Nephron (organoid): Measurements from ENCODE around the gene ALK.

Experiments
- H3K27ac Mint-ChIP-seq, 3 experiments: 2 replicates each; pipeline ENCODE4 v1.8.0; 2020; ENCODE audit warnings: mixed read lengths in 3 of 3, mild to moderate bottlenecking in 2 of 3, moderate library complexity in 1 of 3
- H3K27me3 Mint-ChIP-seq: 2 replicates; pipeline ENCODE4 v1.8.0; 2021; ENCODE audit warnings: low read depth, mild to moderate bottlenecking, moderate library complexity, mixed read lengths
- H3K36me3 Mint-ChIP-seq: 2 replicates; pipeline ENCODE4 v1.8.0; 2020; ENCODE audit warnings: low read depth, mixed read lengths
- H3K4me1 Mint-ChIP-seq: 2 replicates; pipeline ENCODE4 v1.8.0; 2020; ENCODE audit warnings: mixed read lengths
- H3K4me3 Mint-ChIP-seq, 3 experiments: 2 replicates each; pipeline ENCODE4 v1.8.0; 2020; ENCODE audit warnings: mild to moderate bottlenecking in 3 of 3, mixed read lengths in 3 of 3, moderate library complexity in 2 of 3
- H3K9me3 Mint-ChIP-seq: 2 replicates; pipeline ENCODE4 v1.8.0; 2020; ENCODE audit warnings: mixed read lengths
- TF ChIP-seq, protein P1 (sequence below), 3 experiments: fragments of 200-600 bp; sonication (generic); IDR thresholded peaks; one replicate each; pipeline ENCODE4 v1.5.0; 2021; ENCODE audit warnings: antibody characterized with exemption in 3 of 3; ENCODE audit not compliant: unreplicated experiment in 3 of 3

The ALK gene

GRCh38 chr2:29612568-29612967 is 308.8 kb downstream of the ALK start:
- Mint-ChIP-seq H3K27me3 (peaks cover 13% of the 10 kb centered on the region), H3K27ac (no peak overlapping the region), H3K9me3 (no peaks in the 10 kb centered on the region), H3K36me3 (no peaks in the 10 kb centered on the region), H3K4me1 (no peaks in the 10 kb centered on the region), H3K4me3 (no peak overlapping the region)
- TF ChIP-seq, protein P1, sequence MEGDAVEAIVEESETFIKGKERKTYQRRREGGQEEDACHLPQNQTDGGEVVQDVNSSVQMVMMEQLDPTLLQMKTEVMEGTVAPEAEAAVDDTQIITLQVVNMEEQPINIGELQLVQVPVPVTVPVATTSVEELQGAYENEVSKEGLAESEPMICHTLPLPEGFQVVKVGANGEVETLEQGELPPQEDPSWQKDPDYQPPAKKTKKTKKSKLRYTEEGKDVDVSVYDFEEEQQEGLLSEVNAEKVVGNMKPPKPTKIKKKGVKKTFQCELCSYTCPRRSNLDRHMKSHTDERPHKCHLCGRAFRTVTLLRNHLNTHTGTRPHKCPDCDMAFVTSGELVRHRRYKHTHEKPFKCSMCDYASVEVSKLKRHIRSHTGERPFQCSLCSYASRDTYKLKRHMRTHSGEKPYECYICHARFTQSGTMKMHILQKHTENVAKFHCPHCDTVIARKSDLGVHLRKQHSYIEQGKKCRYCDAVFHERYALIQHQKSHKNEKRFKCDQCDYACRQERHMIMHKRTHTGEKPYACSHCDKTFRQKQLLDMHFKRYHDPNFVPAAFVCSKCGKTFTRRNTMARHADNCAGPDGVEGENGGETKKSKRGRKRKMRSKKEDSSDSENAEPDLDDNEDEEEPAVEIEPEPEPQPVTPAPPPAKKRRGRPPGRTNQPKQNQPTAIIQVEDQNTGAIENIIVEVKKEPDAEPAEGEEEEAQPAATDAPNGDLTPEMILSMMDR (IDR thresholded peaks at IDR 0.05; ENCODE audit: unreplicated experiment in 3 of 3), result no peak

DNA sequence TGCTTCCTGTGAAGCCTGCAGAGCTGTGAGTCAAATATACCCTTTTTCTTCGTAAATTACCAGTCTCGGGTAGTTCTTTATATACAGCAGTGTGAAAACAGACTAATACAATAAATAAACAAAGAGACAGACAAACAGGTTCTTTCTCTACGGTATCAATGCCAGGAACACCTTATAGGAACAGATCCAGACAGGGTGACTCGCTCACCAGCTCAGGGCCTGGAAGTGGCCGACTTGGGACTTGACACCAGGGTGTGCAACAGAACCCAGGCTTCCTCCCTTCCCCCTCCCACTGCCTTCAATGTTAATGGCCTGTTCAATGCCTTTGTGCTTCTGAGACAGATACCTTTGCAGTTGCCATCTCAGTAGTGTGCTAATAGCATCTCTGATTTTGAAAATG is 309.5 kb downstream of the ALK start:
- no peaks in the 10 kb centered on the region for H3K4me1 Mint-ChIP-seq
- no peaks in the 10 kb centered on the region for H3K36me3 Mint-ChIP-seq
- TF ChIP-seq, protein P1 (IDR thresholded peaks at IDR 0.05; ENCODE audit: unreplicated experiment in 3 of 3), result no peak
- H3K4me3 Mint-ChIP-seq, result no peak overlapping the region
- no peak overlapping the region for H3K27ac Mint-ChIP-seq
- no peaks in the 10 kb centered on the region for H3K9me3 Mint-ChIP-seq
- peaks cover 13% of the 10 kb centered on the region for H3K27me3 Mint-ChIP-seq

DNA sequence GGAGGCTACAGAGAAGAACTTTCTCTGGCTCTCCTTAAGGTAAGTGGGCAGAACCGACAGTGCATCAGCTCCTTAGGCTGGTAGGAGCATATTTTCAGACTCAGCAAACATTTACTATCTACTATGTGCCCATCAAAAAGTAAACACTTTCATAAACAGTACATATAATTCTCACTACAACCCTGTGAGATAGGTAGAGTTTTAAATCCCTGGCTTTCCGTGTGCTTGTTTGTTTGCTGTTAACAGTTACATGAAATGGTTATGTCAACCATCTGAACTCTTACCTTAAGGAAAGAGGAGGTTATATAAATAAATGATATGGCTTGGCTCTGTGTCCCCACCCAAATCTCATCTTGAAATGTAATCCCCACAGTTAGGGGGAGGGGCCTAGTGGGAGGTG is 310.1 kb downstream of the ALK start:
- Mint-ChIP-seq H3K4me1 (no peaks in the 10 kb centered on the region), H3K9me3 (no peaks in the 10 kb centered on the region), H3K4me3 (no peak overlapping the region), H3K27ac (no peak overlapping the region), H3K27me3 (peaks cover 13% of the 10 kb centered on the region), H3K36me3 (no peaks in the 10 kb centered on the region)
- TF ChIP-seq, protein P1 (IDR thresholded peaks at IDR 0.05; ENCODE audit: unreplicated experiment in 3 of 3), result no peak

- no peak overlapping the region for H3K27ac Mint-ChIP-seq
- no peaks in the 10 kb centered on the region for H3K36me3 Mint-ChIP-seq
- peaks cover 13% of the 10 kb centered on the region for H3K27me3 Mint-ChIP-seq
- TF ChIP-seq, protein P1 (IDR thresholded peaks at IDR 0.05; ENCODE audit: unreplicated experiment in 3 of 3), result no peak
- no peaks in the 10 kb centered on the region for H3K9me3 Mint-ChIP-seq
- no peaks in the 10 kb centered on the region for H3K4me1 Mint-ChIP-seq
- no peak overlapping the region for H3K4me3 Mint-ChIP-seq
Observed at GRCh38 chr2:29610569-29610968, 310.8 kb downstream of the ALK start.

DNA sequence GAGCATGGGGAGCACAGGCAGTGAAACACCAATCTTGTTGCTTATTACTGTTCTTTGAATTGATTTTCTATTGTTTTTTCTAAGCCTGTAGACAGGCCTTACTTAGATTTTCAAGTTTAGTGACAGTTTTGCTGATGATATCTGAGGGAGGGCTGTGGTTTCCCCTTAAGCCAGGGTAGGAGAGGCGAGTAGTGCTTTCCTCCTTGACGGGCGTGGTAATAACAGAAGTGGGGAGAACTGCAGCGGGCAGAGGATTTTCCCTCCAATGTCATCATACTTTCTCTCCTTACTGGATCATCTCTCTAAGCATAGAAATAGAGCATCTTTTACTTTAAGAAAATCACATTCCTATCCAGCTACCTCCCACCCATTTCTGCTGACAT is 314.4 kb downstream of the ALK start:
- H3K4me1 Mint-ChIP-seq, result no peaks in the 10 kb centered on the region
- no peaks in the 10 kb centered on the region for H3K36me3 Mint-ChIP-seq
- H3K27ac Mint-ChIP-seq, result no peak overlapping the region
- no peaks in the 10 kb centered on the region for H3K9me3 Mint-ChIP-seq
- H3K4me3 Mint-ChIP-seq, result no peak overlapping the region
- TF ChIP-seq, protein P1 (IDR thresholded peaks at IDR 0.05; ENCODE audit: unreplicated experiment in 3 of 3), result no peak
- peaks cover 4% of the 10 kb centered on the region for H3K27me3 Mint-ChIP-seq

DNA sequence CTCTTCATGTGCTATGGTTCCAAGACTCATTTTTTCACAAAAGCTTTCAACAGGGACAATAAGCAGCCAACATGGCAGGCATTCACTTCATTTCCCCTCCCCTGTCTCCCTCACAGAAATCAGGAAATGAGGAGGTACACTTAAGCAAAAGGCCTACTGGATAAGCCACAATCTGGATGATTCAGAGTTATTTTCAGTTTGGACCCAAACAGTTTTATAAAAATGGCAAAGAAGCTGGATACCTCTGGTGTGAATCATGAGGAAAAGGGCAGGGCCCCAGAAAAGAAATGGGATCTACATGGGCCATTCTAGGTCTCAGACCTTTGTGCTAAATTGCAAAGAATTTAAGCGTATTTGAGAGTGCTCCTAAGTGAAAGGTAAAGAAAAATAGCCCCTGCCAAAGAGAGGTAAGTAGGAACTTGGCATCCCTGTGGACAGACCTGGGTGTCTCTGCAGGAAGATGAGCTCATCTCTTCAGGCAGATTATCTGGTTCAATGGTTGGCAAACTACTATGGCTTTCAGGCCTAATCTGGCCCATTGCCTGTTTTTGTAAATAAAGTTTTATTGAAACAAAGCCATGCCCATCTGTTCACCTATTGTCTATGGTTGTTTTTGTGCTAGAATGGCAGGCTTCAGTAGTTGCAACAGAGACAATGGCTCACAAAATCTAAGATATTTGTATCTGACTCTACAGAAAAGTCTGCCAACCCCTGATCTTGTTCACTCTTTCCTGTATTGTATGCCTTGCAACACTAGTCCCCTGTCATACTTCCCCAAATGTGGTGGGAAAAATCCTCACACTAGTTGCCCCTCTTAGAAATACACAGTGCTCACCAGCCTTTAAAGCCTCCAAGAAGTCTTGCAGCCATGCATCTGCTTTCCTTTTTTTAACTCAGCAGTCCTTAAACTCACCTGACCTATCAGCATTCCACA is 315.0 kb downstream of the ALK start:
- TF ChIP-seq, protein P1 (IDR thresholded peaks at IDR 0.05; ENCODE audit: unreplicated experiment in 3 of 3), result no peak
- Mint-ChIP-seq H3K4me1 (peaks cover 3% of the 10 kb centered on the region), H3K27me3 (peaks cover 4% of the 10 kb centered on the region), H3K36me3 (no peaks in the 10 kb centered on the region), H3K4me3 (no peak overlapping the region), H3K9me3 (no peaks in the 10 kb centered on the region), H3K27ac (no peak overlapping the region)
